NOMO-1 treated with DMSO at 0.1 percent for 48 hours (cell line): ENCODE measurements around the gene DOCK3.

ENCODE experiments used
- DNase-seq: peaks from one replicate; lab custom pipeline; 2025; ENCODE audit not compliant: unreplicated experiment; lab: John Stamatoyannopoulos, UW

The DOCK3 gene, protein sequence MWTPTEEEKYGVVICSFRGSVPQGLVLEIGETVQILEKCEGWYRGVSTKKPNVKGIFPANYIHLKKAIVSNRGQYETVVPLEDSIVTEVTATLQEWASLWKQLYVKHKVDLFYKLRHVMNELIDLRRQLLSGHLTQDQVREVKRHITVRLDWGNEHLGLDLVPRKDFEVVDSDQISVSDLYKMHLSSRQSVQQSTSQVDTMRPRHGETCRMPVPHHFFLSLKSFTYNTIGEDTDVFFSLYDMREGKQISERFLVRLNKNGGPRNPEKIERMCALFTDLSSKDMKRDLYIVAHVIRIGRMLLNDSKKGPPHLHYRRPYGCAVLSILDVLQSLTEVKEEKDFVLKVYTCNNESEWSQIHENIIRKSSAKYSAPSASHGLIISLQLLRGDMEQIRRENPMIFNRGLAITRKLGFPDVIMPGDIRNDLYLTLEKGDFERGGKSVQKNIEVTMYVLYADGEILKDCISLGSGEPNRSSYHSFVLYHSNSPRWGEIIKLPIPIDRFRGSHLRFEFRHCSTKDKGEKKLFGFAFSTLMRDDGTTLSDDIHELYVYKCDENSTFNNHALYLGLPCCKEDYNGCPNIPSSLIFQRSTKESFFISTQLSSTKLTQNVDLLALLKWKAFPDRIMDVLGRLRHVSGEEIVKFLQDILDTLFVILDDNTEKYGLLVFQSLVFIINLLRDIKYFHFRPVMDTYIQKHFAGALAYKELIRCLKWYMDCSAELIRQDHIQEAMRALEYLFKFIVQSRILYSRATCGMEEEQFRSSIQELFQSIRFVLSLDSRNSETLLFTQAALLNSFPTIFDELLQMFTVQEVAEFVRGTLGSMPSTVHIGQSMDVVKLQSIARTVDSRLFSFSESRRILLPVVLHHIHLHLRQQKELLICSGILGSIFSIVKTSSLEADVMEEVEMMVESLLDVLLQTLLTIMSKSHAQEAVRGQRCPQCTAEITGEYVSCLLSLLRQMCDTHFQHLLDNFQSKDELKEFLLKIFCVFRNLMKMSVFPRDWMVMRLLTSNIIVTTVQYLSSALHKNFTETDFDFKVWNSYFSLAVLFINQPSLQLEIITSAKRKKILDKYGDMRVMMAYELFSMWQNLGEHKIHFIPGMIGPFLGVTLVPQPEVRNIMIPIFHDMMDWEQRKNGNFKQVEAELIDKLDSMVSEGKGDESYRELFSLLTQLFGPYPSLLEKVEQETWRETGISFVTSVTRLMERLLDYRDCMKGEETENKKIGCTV (N-terminal part only)

DNA sequence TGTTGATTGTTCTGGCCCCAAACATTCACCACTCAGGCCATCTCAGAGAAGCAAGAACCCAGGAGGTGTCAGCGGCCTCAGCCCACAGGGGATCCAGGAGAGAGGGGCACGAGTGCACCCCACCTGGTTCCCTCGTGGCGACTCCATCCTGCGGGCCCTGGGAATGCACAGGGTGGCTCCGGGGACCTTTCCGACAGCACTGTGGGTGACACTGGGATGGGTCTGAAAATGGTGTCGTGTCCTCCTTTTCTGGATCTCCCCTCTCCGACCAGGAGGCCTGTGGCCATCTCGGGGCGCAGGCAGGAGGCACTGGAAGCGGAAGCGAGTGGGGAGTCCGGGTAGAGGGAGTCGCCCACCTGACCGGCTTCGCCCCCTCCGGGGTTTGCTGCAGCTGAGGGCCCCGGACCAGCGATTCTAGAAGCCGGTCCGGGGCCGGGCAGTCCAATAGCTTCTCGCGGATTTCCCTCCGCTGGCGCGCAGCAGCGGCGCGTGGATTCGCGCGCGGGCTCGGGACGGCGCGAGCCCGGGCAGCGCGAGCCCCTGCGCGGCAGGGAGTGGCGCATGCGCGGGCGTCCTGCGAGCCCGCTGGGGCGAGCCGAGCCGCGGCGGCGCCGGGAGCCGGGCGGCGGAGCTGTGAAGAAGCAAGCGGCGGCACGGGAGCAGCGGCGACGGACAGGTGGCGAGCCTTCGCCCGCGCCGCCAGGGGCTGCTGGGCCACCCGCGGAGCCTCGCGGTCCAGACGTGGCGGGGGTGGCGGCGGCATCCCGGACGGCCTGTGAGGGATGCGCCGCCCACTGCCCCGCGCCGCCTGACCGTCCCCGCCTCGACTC lies at the start of gene DOCK3:
Gene DOCK3, plus strand, starts transcription at position 579 of the 830 bp plus-strand sequence. CDS start 337 bp downstream, outside the sequence.
- peak; percentile 24 for DNase-seq

DNA sequence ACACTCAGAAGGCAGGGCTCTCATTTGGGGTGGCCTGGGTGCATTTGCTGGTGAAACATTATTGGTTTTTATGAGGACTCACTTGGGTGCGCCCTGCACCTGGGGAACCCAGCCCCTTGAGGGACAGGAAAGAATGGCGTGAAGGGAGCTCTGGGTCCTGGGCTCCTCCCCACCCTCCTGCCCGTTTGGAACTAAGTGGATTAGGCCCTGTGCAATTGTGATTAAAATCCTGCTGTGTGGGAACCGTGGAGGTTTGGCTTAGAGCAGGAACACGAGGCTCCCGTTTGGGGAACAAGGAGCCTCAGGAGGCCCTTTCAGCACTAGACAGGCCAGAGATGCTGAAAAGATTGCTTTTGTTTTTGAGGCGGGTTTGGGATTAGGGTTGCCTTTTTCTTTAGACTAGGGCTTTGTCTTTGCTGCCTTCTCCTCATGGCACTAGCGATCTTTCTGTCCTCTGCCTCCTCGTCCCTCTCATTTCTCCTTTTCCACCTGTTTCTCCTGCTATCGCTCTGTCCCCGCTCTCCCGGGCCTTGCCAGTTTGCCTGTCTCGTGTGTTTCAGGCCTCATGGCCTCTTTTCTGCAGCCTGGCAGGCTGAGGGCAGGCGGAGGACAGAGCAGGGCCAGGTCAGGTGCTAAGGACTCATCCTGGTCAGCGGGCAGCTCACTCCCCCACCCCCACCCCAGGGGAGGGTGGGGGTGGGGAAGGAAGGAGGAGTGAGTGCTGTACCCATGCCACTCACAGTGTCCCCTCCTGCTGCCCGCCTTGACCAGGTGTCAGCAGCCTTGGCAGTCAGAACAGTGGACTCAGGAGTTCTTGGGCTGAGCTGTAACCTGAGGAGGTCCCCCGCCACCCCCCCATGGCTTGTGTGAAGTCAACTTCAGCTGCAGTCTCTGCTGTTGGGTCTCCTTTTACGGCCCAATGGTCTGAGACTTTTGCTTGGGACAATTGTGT lies 49.2 kb upstream of the DOCK3 start:
- DNase-seq, result no peak

DNA sequence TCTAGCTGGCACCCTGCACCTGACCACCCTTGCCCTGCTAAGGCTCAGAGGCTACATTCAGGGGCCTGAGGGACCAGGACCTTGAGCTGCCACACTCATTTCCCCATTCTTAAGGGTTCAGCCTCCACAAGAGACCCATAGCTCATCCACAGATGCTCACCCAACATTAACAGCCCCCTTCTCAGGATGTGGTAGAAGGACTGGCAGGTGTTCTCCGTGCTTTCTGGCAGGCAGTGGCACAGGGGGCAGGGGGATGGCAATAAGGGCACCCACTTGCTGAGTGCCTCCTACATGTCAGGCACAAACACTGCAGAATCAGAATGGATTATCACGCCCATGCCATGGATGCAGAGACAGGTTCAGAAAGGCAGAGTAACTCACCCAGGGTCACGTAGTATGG lies 48.3 kb upstream of the DOCK3 start:
- DNase-seq, result no peak

DNA sequence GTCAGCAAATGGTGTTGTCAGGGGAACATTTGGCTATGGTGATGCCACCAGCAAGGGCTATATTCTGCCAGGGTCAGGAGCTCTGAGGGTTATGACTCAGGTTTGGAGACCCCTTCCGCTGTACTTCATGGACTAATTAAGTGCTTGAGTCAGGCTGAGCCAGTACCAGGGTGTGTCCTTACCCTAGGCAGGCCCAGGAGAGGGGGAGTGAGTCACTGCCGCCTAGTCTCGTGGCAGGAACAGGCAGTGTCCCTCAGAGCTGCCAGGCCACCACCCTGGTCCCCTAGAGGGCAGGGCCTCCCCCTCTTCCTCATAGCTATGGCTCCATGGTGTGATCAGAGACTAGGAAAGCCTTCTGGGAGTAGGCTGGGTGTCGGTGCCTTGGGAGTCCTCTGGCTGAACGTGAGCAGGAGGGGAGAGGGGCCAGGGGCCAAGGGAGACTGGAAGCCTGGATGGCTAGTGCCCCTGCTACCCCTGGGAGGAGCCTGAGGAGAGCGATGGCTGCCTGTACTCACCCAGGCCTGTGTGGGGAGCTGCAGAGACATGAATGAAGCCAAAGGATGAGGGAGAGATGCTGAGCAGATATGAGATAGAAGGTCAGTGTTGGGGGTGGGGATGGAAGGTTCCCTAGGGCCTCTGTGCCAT lies 47.2 kb upstream of the DOCK3 start:
- DNase-seq, result peak; percentile 66

DNA sequence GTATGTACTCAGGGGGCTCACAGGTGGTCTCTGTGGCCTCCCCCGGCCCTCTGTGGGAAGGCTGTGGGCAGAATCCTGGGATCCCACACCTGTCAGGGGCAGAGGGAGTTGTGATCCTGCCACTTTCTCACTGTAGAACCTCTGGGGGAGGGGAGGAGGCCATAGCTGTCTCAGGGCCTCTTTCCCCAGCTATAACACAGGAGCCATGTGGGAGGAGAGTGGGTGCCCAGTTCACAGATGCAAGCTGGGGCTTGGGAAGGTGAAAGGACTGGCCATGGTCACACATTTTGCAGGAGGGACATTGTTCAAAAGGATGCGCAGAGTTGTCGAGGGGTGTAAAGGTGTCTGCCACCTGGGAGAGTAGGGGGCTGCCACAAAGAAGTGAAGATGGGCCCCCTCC lies 46.1 kb upstream of the DOCK3 start:
- no peak for DNase-seq

DNA sequence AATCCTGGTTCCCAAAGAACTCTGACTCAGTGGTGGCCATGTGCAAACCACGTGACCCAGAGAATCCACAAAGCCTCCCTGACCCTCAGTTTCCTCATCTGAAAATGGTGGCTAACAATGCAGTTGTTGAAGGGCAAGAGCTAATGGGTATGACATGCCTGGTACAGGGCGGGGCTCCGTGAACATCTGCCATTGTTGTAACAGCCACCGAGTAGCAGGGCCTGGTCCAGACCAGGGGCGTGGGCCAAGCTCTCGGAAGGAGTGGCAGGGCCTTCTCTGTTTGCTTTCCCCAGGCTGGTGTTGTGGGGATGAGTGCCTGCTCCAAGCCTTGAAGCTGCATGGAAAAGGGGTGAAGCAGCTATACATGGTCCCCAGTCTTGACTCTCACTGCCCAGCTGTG lies 44.3 kb upstream of the DOCK3 start:
- no peak for DNase-seq

DNA sequence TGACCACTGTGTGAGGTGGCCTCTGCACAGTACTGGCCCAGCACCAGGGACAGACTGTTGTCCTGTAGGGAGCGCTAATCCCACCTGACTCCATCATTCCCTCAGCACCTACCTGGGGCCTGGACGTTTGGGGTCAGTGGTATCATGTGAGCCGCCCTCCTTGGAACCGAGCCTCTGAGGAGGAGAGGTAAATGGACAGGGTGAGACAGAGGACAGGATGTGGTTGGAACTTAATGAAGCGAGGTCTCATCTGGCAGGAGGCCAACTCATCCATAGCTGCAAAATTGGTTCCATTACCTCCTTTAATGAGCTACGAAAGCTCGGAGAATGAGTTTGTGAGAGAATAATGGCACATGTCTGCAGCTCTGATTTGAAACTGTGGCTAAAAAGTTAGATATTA lies 43.9 kb upstream of the DOCK3 start:
- DNase-seq, result no peak

DNA sequence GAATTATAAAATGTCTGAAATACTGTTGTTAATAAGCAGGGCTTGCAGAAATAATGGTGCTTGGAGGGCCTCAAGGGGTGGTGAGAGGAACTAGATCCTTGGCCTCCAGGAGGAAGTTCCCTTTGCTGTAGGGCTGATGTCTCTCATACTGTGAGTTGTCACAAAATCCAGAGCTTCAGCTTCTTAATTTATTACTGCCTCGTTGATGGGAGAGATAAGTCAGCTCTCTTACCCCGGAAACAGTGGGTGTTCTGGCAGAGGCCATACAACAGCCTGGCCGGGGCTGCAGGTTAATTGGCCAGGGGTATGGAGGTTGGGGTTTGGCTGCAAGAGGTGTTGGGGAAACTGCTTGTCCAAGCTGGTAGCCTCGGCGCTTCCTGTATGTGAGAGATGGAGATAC lies 42.3 kb upstream of the DOCK3 start:
- peak; percentile 77 for DNase-seq

DNA sequence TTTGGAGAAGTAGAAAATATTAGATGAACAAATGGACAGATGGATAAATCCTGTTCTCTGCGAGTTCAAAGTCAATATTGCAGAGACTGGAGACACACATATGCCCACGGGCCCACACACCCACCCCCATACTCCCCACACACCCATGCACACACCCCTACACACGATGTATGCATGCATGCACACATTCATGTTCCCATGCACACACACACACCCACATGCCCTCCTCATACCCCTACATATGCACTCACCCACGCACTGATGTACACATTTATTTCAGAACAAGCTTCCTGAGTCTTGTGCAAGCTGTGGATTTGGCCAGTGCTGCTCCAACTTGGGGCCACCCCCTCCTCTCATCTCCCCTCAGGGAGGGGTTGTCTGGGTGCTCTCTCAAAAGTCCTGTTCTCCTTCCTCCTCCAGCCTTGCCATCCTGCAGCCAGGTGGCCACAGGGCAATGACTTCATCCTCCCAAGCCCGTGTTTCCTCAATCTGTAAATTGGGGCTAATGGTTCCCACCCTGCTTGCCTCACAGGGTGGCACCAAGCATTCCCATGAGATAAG lies 41.4 kb upstream of the DOCK3 start:
- DNase-seq, result no peak

DNA sequence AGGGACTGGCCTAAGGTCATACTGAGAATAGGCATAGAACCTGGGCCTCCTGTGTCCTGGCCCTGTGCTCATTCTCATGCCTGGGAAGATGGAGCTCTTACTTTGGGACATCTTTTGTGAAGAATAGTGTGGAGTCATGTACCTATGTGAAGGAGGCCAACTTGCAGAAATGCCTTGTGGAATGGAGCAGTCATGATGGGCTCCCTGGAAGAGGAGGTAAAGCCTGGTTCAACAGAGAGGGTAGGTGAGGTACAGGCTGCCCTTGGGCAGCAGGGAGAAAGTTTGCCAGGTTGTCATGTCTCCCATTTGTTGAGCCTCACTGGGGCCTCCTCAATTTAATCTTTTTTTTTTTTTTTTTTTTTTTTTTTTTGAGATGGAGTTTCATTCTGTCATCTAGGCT lies 39.7 kb upstream of the DOCK3 start:
- no peak for DNase-seq

DNA sequence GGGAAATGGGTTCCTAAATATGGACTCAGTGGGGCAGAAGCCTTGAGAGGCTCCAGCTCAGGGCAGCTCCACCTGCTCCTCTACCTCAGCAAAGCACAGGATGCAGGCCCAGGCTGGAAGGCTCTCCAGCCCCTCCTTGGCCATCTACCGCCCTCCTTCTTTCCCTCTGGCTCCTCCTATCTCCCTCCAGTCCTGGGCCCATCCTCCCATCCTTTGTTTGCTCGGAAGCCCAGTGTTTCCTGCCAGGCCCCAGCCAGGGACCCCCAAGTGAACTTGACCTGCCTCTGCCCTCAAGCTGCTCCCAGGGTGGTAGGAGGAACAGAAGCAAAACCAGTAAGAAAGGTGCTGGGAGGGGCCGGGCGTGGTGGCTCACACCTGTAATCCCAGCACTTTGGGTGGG lies 37.7 kb upstream of the DOCK3 start:
- no peak for DNase-seq

DNA sequence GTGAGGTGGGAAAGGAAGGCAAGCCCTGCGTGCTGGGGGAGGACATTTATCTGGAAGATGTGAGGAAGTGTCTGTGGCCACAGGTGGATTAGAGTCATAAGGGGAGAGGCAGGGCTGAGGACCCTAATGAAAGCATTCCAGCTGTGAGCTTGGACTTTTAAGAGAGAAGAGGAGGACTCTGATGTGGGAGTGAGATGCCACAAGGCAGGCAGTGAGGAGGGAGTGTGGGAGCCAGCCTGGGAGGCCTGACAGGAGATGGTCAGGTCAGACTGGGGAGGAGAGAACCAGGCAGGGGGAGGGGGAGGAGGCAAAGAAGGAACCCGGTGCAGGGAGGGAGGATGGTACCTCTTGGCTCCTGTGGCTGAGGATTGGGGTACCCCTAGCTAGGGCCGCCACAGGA lies 36.8 kb upstream of the DOCK3 start:
- no peak for DNase-seq

DNA sequence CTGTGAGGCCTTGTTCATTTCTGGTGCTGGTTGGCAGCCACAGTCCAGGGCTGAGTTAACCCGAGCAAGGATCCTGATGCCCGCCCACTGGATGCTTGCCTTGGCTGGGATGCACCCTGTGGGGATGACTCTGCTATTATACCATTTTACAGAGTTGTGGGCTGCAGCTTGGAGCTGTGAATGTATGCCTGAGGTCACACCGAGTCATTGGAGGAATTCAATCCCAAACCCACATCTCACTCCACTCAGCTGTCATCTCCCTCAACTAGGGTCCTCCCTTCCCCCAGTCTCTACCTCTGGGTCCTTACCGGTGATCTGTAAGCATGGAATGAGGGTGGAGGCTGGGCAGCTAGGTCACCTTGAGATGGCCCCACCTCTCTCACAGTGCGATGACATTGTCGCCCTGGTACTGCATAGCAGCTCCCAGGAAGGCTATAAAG lies 35.7 kb upstream of the DOCK3 start:
- no peak for DNase-seq

DNA sequence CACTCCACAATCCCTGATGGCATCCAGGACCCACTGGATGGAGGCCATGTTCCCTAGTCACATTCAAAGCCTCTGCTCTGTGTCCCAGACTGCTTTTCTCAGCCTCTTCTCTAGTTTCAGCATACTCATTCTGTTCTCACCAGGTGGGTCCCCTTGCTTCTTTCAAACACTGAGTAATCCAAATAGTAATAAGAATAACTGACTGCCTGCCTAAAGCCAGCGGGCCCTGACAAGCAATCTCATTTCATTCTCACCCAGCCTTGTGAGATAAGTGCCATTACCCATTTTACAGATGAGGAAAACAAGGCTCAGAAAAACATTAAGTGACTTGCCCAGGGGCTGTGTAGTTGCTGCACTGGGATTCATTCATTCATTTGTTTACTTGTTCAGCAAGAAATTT lies 32.3 kb upstream of the DOCK3 start:
- no peak for DNase-seq

DNA sequence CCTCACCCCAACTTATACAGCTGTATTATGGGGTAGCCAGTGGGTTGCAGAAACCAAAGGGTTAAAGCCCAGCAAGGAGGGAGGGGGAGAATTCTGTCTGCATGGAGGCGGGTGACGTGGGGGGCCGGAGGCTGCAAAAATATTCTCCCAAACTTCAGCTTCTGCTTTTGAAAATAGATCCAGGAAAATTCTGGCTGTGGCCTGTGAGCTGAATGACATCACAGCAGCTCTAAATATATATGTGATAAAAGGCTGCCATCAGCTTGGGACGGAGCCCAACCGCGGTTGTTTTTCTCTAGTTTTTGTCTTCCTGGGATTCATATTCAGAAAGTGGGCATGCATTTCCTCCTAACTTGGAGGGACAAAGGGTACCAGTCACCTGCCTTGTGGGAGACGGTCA lies 30.2 kb upstream of the DOCK3 start:
- DNase-seq, result no peak

DNA sequence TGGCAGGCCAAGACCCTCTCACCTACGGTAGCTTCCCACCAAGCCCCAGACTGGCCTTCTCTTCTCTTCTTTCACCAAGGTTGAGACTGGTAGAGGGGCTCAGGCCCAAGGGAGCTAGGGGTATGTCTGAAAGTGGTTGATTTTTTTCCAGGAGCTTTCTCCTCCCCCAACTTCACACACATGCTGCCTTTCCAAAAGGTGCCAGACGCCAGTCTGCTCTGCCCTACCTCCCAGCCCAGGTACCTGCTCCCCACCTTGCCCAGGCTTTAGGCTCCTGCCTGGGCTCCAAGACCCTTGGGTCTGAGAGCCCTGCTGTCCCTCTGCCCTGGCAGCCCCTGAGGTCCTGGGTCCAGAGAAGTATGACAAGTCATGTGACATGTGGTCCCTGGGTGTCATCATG lies 29.3 kb upstream of the DOCK3 start:
- DNase-seq, result no peak

DNA sequence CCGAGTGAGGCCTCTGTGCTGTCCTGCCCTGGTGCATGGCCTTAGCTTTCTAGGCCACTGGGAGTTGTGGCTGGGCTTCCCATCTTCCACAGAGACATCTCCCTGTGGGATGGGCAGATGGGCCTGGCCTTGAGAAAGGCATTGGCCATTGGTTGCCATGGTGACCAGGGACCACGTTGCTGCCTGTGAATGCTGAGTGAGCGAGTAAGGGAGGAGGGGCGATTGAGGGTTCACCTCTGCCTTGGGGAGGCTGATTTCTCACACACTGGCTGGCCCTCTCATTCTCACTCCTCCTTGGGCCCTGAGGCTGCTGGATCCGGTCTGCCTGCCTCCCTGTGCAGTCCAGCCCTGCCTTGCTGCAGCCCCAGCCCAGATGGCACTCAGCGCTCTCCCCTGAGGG lies 26.4 kb upstream of the DOCK3 start:
- no peak for DNase-seq

DNA sequence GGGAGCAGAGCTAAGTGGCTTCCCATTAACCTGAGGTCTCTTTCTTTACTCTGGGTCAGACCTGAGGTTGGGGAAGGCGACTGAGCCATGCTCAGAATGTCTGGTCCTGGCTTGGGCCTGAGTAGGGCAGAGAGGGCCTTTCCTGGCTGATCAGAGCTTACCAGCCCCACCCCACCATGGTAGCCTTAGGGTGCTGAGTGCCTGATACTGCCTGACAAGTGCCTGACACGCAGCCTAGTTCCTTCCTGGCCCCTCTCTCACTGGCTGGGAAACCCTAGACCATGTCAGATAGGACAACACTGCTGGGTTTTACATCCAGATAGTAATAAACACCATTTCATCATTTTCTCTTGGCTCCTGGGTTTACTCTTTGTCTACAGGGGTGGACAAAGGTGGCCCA lies 25.8 kb upstream of the DOCK3 start:
- DNase-seq, result no peak
